Gastrocnemius medialis (tissue), 4 donors: ENCODE results near the gene EMX2.

ENCODE experiments used
- POLR2A ChIP-seq, 2 donors: fragments of 450-650 bp; IDR thresholded peaks; one replicate each; pipeline ENCODE4 v1.6.1; 2017; ENCODE audit warnings: antibody characterized with exemption in 2 of 2, mild to moderate bottlenecking in 2 of 2, moderate library complexity in 2 of 2
- TF ChIP-seq, protein P1 (sequence below), 5 experiments: fragments of 450-650 bp in 3 of 5; fragments of 200-600 bp in 2 of 5; sonication (generic) in 2 of 5; IDR thresholded peaks in 4 of 5; conservative IDR thresholded peaks in 1 of 5; 1 replicate in 4 of 5; 2 replicates in 1 of 5; pipeline ENCODE4 v1.5.1; 2016 to 2019; ENCODE audit warnings: antibody characterized with exemption in 5 of 5, mild to moderate bottlenecking in 3 of 5, moderate library complexity in 3 of 5

- TF ChIP-seq, protein P1, sequence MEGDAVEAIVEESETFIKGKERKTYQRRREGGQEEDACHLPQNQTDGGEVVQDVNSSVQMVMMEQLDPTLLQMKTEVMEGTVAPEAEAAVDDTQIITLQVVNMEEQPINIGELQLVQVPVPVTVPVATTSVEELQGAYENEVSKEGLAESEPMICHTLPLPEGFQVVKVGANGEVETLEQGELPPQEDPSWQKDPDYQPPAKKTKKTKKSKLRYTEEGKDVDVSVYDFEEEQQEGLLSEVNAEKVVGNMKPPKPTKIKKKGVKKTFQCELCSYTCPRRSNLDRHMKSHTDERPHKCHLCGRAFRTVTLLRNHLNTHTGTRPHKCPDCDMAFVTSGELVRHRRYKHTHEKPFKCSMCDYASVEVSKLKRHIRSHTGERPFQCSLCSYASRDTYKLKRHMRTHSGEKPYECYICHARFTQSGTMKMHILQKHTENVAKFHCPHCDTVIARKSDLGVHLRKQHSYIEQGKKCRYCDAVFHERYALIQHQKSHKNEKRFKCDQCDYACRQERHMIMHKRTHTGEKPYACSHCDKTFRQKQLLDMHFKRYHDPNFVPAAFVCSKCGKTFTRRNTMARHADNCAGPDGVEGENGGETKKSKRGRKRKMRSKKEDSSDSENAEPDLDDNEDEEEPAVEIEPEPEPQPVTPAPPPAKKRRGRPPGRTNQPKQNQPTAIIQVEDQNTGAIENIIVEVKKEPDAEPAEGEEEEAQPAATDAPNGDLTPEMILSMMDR (IDR thresholded peaks at IDR 0.05 in 4 of 5, conservative IDR thresholded peaks at IDR 0.05 in 1 of 5) = no peak
- TF ChIP-seq POLR2A (IDR thresholded peaks at IDR 0.05) = no peak
These were observed 33.0 kb upstream of the EMX2 start for GRCh38 chr10:117509573-117509972.
